PFSK-1 (cell line): ENCODE data around the gene LRRC27.

Experiments used
- FOXP2 ChIP-seq: optimal IDR thresholded peaks from 2 replicates; pipeline ENCODE3; 2011; ENCODE audit warnings: borderline replicate concordance, control low read depth, inconsistent platforms; ENCODE audit not compliant: insufficient read depth; ENCODE audit errors: extremely low read length, extremely low read depth
- POLR2AphosphoS5 ChIP-seq: IDR thresholded peaks from 2 replicates; pipeline ENCODE4 v1.6.1; 2012; ENCODE audit warnings: low read depth, mild to moderate bottlenecking, control low read depth, low read length, moderate library complexity
- SIN3A ChIP-seq: IDR thresholded peaks from 2 replicates; pipeline ENCODE4 v1.6.1; 2012; ENCODE audit warnings: mild to moderate bottlenecking, low read length, moderate library complexity, borderline replicate concordance; ENCODE audit not compliant: insufficient read depth
- TAF1 ChIP-seq: IDR thresholded peaks from 2 replicates; pipeline ENCODE4 v1.6.1; 2012; ENCODE audit warnings: low read length, control low read depth, borderline replicate concordance; ENCODE audit not compliant: insufficient read depth
- TF ChIP-seq, protein P1 (sequence below), 2 experiments: IDR thresholded peaks; 2 replicates each; pipeline versions ENCODE4 v1.6.1 to v1.8.0; 2011 to 2012; ENCODE audit warnings: low read depth in 2 of 2, low read length in 2 of 2, control low read depth in 1 of 2, inconsistent platforms in 1 of 2, mild to moderate bottlenecking in 1 of 2, moderate library complexity in 1 of 2; ENCODE audit not compliant: insufficient read depth in 1 of 2

LRRC27 gene

DNA sequence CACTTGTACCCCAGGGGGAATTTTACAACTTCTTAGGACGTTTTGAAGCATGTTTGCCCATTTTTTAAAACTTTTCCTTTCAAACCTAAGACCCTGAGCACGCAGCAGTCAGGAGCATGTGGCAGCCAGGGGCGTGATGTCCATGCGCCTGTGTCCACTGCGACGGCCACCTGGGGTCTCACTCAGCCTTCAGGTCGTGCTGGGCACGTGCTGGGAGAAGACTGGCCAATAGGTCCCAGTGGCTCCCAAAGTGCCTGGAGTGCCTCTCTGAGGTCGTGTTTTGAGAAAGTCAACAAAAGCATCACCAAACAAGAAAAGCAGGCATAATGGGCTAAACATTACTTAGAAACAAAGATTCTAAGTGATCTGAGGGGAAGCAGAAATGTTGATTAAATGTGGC is 14.8 kb downstream of the LRRC27 start:
- TF ChIP-seq POLR2AphosphoS5 = no peak
- TF ChIP-seq FOXP2 = no peak
- TF ChIP-seq, protein P1, sequence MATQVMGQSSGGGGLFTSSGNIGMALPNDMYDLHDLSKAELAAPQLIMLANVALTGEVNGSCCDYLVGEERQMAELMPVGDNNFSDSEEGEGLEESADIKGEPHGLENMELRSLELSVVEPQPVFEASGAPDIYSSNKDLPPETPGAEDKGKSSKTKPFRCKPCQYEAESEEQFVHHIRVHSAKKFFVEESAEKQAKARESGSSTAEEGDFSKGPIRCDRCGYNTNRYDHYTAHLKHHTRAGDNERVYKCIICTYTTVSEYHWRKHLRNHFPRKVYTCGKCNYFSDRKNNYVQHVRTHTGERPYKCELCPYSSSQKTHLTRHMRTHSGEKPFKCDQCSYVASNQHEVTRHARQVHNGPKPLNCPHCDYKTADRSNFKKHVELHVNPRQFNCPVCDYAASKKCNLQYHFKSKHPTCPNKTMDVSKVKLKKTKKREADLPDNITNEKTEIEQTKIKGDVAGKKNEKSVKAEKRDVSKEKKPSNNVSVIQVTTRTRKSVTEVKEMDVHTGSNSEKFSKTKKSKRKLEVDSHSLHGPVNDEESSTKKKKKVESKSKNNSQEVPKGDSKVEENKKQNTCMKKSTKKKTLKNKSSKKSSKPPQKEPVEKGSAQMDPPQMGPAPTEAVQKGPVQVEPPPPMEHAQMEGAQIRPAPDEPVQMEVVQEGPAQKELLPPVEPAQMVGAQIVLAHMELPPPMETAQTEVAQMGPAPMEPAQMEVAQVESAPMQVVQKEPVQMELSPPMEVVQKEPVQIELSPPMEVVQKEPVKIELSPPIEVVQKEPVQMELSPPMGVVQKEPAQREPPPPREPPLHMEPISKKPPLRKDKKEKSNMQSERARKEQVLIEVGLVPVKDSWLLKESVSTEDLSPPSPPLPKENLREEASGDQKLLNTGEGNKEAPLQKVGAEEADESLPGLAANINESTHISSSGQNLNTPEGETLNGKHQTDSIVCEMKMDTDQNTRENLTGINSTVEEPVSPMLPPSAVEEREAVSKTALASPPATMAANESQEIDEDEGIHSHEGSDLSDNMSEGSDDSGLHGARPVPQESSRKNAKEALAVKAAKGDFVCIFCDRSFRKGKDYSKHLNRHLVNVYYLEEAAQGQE (IDR thresholded peaks at IDR 0.05; ENCODE audit: insufficient read depth in 1 of 2, low read depth in 2 of 2, low read length in 2 of 2) = no peak
- TF ChIP-seq SIN3A = no peak
- no peak for TF ChIP-seq TAF1

DNA sequence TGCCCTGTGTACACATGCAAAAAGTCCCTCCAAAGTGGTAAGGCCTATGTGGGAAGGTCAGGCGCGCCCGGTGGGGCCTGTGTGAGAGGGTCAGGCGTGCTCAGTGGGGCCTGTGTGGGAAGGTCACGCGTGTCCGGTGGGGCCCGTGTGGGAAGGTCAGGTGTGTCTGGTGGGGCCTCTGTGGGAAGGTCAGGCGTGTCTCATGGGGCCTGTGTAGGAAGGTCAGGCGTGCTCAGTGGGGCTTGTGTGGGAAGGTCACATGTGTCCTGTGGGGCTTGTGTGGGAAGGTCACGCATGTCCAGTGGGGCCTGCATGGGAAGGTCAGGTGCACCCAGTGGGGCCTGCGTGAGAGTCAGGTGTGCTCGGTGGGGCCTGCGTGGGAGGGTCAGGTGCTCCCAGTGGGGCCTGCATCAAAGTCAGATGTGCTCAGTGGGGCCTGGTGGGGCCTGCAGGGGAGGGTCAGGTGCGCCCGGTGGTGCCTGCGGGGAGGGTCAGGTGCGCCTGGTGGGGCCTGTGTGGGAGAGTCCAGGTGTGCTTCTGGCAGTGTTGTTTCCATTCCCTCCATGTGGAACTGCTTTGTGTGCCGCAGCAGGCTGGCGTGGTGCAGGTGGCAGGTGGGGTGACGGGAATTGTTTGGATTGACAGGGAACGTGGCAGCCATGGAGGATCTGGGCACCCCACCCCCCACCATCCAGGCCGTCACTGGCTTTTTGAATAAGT is 15.4 kb downstream of the LRRC27 start:
- TF ChIP-seq FOXP2 (no peak), TAF1 (no peak), SIN3A (no peak), POLR2AphosphoS5 (no peak)
- TF ChIP-seq, protein P1 (IDR thresholded peaks at IDR 0.05; ENCODE audit: insufficient read depth in 1 of 2, low read depth in 2 of 2, low read length in 2 of 2) = no peak

DNA sequence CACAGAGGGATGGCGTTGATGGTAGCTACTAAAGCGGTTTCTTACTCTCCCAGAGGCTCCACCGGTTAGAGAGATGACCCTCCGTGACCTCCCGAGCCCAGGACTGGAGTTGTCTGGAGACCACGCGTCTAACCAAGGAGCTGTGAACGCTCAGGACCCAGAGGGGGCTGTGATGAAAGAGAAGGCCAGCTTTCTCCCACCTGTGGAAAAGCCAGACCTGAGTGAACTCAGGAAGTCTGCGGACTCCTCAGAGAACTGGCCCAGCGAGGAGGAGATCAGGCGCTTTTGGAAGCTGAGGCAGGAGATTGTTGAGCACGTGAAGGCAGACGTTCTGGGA is 15.9 kb downstream of the LRRC27 start:
- TF ChIP-seq, protein P1 (IDR thresholded peaks at IDR 0.05; ENCODE audit: insufficient read depth in 1 of 2, low read depth in 2 of 2, low read length in 2 of 2) = no peak
- TF ChIP-seq TAF1 = no peak
- no peak for TF ChIP-seq POLR2AphosphoS5
- TF ChIP-seq FOXP2 = no peak
- no peak for TF ChIP-seq SIN3A

DNA sequence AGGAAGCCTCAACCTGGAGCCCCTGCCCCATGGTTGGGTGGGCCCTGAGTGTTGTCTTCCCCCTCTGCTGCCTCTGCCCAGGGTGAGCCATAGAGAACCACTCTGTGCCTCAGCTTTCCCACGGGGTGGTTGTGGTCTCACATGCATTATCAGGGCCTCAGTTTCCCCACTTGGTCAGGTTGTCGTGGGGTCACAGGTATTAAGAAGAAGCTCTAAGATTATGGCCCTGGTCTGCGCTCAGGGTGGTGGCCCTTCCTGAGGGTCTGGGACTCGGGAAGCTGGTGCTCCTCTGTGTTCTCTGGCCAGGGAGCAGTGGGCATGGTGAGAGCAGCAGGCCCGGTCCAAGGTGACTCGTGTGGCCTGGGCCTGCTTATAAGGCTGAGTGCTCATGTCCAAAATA is 17.8 kb downstream of the LRRC27 start:
- TF ChIP-seq TAF1 (no peak), POLR2AphosphoS5 (no peak), FOXP2 (no peak), SIN3A (no peak)
- TF ChIP-seq, protein P1 (IDR thresholded peaks at IDR 0.05; ENCODE audit: insufficient read depth in 1 of 2, low read depth in 2 of 2, low read length in 2 of 2) = no peak

DNA sequence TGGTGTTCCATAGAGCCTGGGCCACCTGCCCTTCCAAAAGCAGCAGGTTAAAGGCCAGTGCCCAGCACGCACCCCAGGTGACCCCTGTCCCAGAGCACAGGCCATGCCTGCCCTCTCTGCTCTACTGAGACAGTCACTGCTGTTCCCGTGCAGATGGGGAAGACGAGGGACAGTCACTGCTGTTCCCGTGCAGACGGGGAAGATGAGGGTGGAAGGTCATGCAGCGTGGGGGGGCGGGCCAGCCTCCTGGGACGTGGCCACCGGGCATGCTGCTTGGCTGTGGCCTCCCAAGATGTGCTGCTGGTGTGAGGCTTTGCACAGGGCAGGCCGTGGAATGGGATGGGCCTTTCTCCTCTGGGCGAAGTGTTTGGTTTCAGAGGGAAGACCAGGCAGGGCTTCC is 18.4 kb downstream of the LRRC27 start:
- no peak for TF ChIP-seq SIN3A
- no peak for TF ChIP-seq TAF1
- TF ChIP-seq FOXP2 = no peak
- TF ChIP-seq POLR2AphosphoS5 = no peak
- TF ChIP-seq, protein P1 (IDR thresholded peaks at IDR 0.05; ENCODE audit: insufficient read depth in 1 of 2, low read depth in 2 of 2, low read length in 2 of 2) = no peak
